Thyroid gland (tissue), 4 donors: ENCODE results near the gene PMEPA1.

Experiments
- CTCF ChIP-seq, 6 experiments: fragments of 200-600 bp in 3 of 6; fragments of 450-650 bp in 3 of 6; sonication (generic) in 3 of 6; IDR thresholded peaks; one replicate each; pipeline ENCODE4 v1.5.1; 2016 to 2019; ENCODE audit warnings: antibody characterized with exemption in 6 of 6, mild to moderate bottlenecking in 2 of 6, inconsistent platforms in 1 of 6, moderate library complexity in 1 of 6
- POLR2A ChIP-seq, 2 donors: fragments of 450-650 bp; IDR thresholded peaks; one replicate each; pipeline ENCODE4 v1.6.1; 2017; ENCODE audit warnings: antibody characterized with exemption in 2 of 2, mild to moderate bottlenecking in 2 of 2, moderate library complexity in 1 of 2

GRCh38 chr20:57657535-57658446 lies 52.0 kb downstream of the PMEPA1 start:
- TF ChIP-seq CTCF (IDR thresholded peaks at IDR 0.05) = no peak
- TF ChIP-seq POLR2A (IDR thresholded peaks at IDR 0.05) = no peak
